Sciatic nerve (tissue), 2 donors: ENCODE results near the gene ARHGAP25. TPM values are rescaled to one million over a fixed set of nuclear protein-coding genes. Genes with fewer than 3 reads are reported as not detected.
A peak's percentile ranks its signal among the peaks of the same experiment; 100 is the strongest.

ENCODE experiments used
- ATAC-seq: fragments of 200-7000 bp; cut with Tn5 transposase; one replicate; pipeline ENCODE4 v1.9.1; 2020; ENCODE audit warnings: mild to moderate bottlenecking, moderate library complexity
- DNase-seq: peaks from one replicate; pipeline ENCODE4 v3.0.0-alpha.2; 2020; ENCODE audit warnings: low spot score
- intact Hi-C: fragments of 100-400 bp; cut with DNase I; formaldehyde crosslinking; loops from one replicate; pipeline ENCODE4 v1.14.2; 2022
- total RNA-seq: library from RNA; stranded (reverse); fragmentation: NEBNext Ultra II Directional; extraction: Animal tissue kit (Norgen Biotek cat#: 25700); gene quantifications from one replicate; pipeline ENCODE4 v1.2.1, GENCODE V29; 2021
- donor health status: DM: no; HTN: no; CAD: no.
- donor health status: DM: no; HTN: no; CAD: no.

The ARHGAP25 gene
- total RNA-seq, 1 donor from 2014 or later: 21.6 TPM

GRCh38 chr2:68739595-68740399 lies 5.2 kb downstream of the ARHGAP25 start:
- no peak for ATAC-seq
- no peak for DNase-seq
- intact Hi-C loops: no loop called here

- no peak for DNase-seq
- intact Hi-C loops: no loop called here
- no peak for ATAC-seq
These were observed 5.8 kb downstream of the ARHGAP25 start for GRCh38 chr2:68740400-68740914.

- DNase-seq (no peak), ATAC-seq (no peak)
- intact Hi-C loops: no loop called here
These were observed 6.6 kb downstream of the ARHGAP25 start for GRCh38 chr2:68741238-68741637.

- DNase-seq (no peak), ATAC-seq (no peak)
- intact Hi-C loops: no loop called here
These were observed 7.2 kb downstream of the ARHGAP25 start for GRCh38 chr2:68741805-68742306.

GRCh38 chr2:68742626-68743415 lies 8.2 kb downstream of the ARHGAP25 start:
- DNase-seq: no peak
- intact Hi-C loops: no loop called here
- ATAC-seq: no peak

GRCh38 chr2:68743531-68743930 lies 8.9 kb downstream of the ARHGAP25 start:
- DNase-seq (no peak), ATAC-seq (no peak)
- intact Hi-C loops: no loop called here

- DNase-seq (no peak), ATAC-seq (no peak)
- intact Hi-C loops: no loop called here
These were observed 9.8 kb downstream of the ARHGAP25 start for GRCh38 chr2:68744366-68744912.

- DNase-seq: no peak
- intact Hi-C loops: no loop called here
- ATAC-seq: no peak
These were observed 10.4 kb downstream of the ARHGAP25 start for GRCh38 chr2:68745006-68745405.

GRCh38 chr2:68746408-68746807 lies 11.8 kb downstream of the ARHGAP25 start:
- no peak for DNase-seq
- intact Hi-C loops: no loop called here
- ATAC-seq: no peak

- intact Hi-C loops: no loop called here
- ATAC-seq (no peak), DNase-seq (no peak)
These were observed 12.8 kb downstream of the ARHGAP25 start for GRCh38 chr2:68747413-68747812.

GRCh38 chr2:68747900-68748299 lies 13.3 kb downstream of the ARHGAP25 start:
- intact Hi-C loops: no loop called here
- DNase-seq (no peak), ATAC-seq (no peak)

GRCh38 chr2:68748568-68748967 lies 14.0 kb downstream of the ARHGAP25 start:
- ATAC-seq: no peak
- DNase-seq: no peak
- intact Hi-C loops: no loop called here

GRCh38 chr2:68749345-68749744 lies 14.7 kb downstream of the ARHGAP25 start:
- intact Hi-C loops: no loop called here
- DNase-seq (no peak), ATAC-seq (no peak)

GRCh38 chr2:68750592-68751396 lies 16.2 kb downstream of the ARHGAP25 start:
- no peak for DNase-seq
- no peak for ATAC-seq
- intact Hi-C loops: loop anchor here (5.0 to 10.0 kb wide), 2 partner anchors 84 to 157 kb away; no protein-coding TSS in a partner anchor

GRCh38 chr2:68751397-68752339 lies 17.1 kb downstream of the ARHGAP25 start:
- peak; percentile 97 for DNase-seq
- peak; percentile 94 for ATAC-seq
- intact Hi-C loops: loop anchor here (5.0 to 10.0 kb wide), 2 partner anchors 83 to 156 kb away; no protein-coding TSS in a partner anchor

GRCh38 chr2:68753318-68753717 lies 18.7 kb downstream of the ARHGAP25 start:
- intact Hi-C loops: loop anchor here (5.0 to 10.0 kb wide), 2 partner anchors 81 to 154 kb away; no protein-coding TSS in a partner anchor
- no peak for ATAC-seq
- no peak for DNase-seq

GRCh38 chr2:68755071-68755470 lies 20.5 kb downstream of the ARHGAP25 start:
- intact Hi-C loops: loop anchor here (10.0 kb wide), 1 partner anchor 80 kb away; no protein-coding TSS in a partner anchor
- no peak for DNase-seq
- ATAC-seq: peak; percentile 79
